Esophagus muscularis mucosa (tissue), 4 donors: ENCODE measurements around the gene RASA1.

ENCODE experiments used
- CTCF ChIP-seq, 3 experiments: fragments of 200-600 bp in 2 of 3; fragments of 450-650 bp in 1 of 3; sonication (generic) in 2 of 3; IDR thresholded peaks; one replicate each; pipeline ENCODE4 v1.5.1; 2017 to 2019; ENCODE audit warnings: antibody characterized with exemption in 3 of 3, mild to moderate bottlenecking in 2 of 3, moderate library complexity in 1 of 3
- EP300 ChIP-seq: sonication (generic); formaldehyde crosslinking; IDR thresholded peaks from one replicate; pipeline ENCODE4 v1.6.1; 2017; ENCODE audit warnings: antibody characterized with exemption
- POLR2A ChIP-seq: fragments of 450-650 bp; IDR thresholded peaks from one replicate; pipeline ENCODE4 v1.6.1; 2017; ENCODE audit warnings: antibody characterized with exemption, moderate library complexity, mild to moderate bottlenecking, low read depth
- POLR2AphosphoS5 ChIP-seq, 2 donors: sonication (generic); formaldehyde crosslinking; IDR thresholded peaks; one replicate each; pipeline ENCODE4 v1.6.1; 2017; ENCODE audit warnings: antibody characterized with exemption in 2 of 2

- TF ChIP-seq POLR2A (no peak), CTCF (IDR thresholded peaks at IDR 0.05) (no peak), EP300 (no peak), POLR2AphosphoS5 (IDR thresholded peaks at IDR 0.05) (no peak)
Measured at GRCh38 chr5:87430863-87431457, 163.3 kb downstream of the RASA1 start.
